Measurements from ENCODE around the gene AP3D1.
A peak's percentile ranks its signal among the peaks of the same experiment; 100 is the strongest.

The AP3D1 gene

GRCh38 chr19:2180881-2181632 is 29.7 kb upstream of the AP3D1 start:
- no peak for DNase-seq

- no peak for DNase-seq
Measured at GRCh38 chr19:2180114-2180513, 28.7 kb upstream of the AP3D1 start.

- no peak for DNase-seq
Measured at GRCh38 chr19:2179095-2179494, 27.7 kb upstream of the AP3D1 start.

- DNase-seq: no peak
Measured at GRCh38 chr19:2176337-2176994, 25.1 kb upstream of the AP3D1 start.

GRCh38 chr19:2175742-2176141 is 24.4 kb upstream of the AP3D1 start:
- DNase-seq: no peak

GRCh38 chr19:2173767-2174577 is 22.6 kb upstream of the AP3D1 start:
- no peak for DNase-seq

GRCh38 chr19:2173388-2173766 is 22.0 kb upstream of the AP3D1 start:
- DNase-seq: no peak

GRCh38 chr19:2171349-2172145 is 20.2 kb upstream of the AP3D1 start:
- peak; percentile 72 for DNase-seq

GRCh38 chr19:2170987-2171348 is 19.6 kb upstream of the AP3D1 start:
- no peak for DNase-seq

- no peak for DNase-seq
Measured at GRCh38 chr19:2170219-2170618, 18.9 kb upstream of the AP3D1 start.

- peak; percentile 41 for DNase-seq
Measured at GRCh38 chr19:2168619-2169424, 17.5 kb upstream of the AP3D1 start.

GRCh38 chr19:2167896-2168618 is 16.7 kb upstream of the AP3D1 start:
- no peak for DNase-seq

- no peak for DNase-seq
Measured at GRCh38 chr19:2166741-2167738, 15.7 kb upstream of the AP3D1 start.

- no peak for DNase-seq
Measured at GRCh38 chr19:2164020-2164998, 12.9 kb upstream of the AP3D1 start.

- no peak for DNase-seq
Measured at GRCh38 chr19:2160379-2160778, 9.0 kb upstream of the AP3D1 start.

GRCh38 chr19:2157452-2157851 is 6.1 kb upstream of the AP3D1 start:
- DNase-seq: no peak

GRCh38 chr19:2154587-2155075 is 3.3 kb upstream of the AP3D1 start:
- no peak for DNase-seq

- peak; percentile 16 for DNase-seq
Measured at GRCh38 chr19:2150794-2151338, 500 bp downstream of the AP3D1 start.
